ENCODE results near the gene DCLRE1C. TPM values are rescaled to one million over a fixed set of nuclear protein-coding genes. Genes with fewer than 3 reads are reported as not detected.
"Not testable (repeated sequence)": the region's sequence is repeated elsewhere in the genome, so short reads cannot be mapped to it uniquely, and the experiment has no call there.

DCLRE1C gene
- total RNA-seq, 4 donors from 2014 or later = 7.1 to 17.5 (median 13.0) TPM

DNA sequence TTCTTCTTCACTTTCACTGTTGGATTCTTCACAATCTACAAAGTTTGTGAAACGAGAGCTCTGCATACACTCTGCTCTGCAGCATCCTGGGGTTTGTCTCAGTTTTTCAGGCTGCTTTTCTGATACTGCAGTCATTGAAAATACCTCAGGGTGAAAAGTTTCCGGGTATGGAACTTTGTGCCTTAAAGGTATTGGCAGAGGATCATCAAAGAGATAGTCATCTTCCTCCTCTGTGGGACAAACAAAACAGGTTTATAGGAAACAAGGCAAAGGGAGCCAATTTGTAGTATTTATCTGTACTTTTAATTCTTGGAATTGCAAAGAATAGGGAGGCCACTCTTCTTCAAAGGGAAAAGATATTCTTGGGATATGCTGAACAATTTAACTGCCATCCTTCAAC, 44.8 kb downstream of the DCLRE1C start:
- WGBS = 74% methylated on average over 2 of the region's 2 CpGs
- Histone ChIP-seq H3K4me3 (no peak overlapping the region), H3K27me3 (no peaks in the 10 kb centered on the region), H3K27ac (no peak overlapping the region), H3K4me1 (no peaks in the 10 kb centered on the region), H3K9me3 (no peaks in the 10 kb centered on the region), H3K36me3 (peaks cover 57% of the 10 kb centered on the region)
- no peak for DNase-seq (ENCODE audit: low spot score in 2 of 2)
- TF ChIP-seq EP300 (IDR thresholded peaks at IDR 0.05) = no peak
- TF ChIP-seq POLR2A (IDR thresholded peaks at IDR 0.05) = no peak
- TF ChIP-seq POLR2AphosphoS5 (IDR thresholded peaks at IDR 0.05) = no peak
- TF ChIP-seq, protein P1, sequence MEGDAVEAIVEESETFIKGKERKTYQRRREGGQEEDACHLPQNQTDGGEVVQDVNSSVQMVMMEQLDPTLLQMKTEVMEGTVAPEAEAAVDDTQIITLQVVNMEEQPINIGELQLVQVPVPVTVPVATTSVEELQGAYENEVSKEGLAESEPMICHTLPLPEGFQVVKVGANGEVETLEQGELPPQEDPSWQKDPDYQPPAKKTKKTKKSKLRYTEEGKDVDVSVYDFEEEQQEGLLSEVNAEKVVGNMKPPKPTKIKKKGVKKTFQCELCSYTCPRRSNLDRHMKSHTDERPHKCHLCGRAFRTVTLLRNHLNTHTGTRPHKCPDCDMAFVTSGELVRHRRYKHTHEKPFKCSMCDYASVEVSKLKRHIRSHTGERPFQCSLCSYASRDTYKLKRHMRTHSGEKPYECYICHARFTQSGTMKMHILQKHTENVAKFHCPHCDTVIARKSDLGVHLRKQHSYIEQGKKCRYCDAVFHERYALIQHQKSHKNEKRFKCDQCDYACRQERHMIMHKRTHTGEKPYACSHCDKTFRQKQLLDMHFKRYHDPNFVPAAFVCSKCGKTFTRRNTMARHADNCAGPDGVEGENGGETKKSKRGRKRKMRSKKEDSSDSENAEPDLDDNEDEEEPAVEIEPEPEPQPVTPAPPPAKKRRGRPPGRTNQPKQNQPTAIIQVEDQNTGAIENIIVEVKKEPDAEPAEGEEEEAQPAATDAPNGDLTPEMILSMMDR (IDR thresholded peaks at IDR 0.05) = no peak

DNA sequence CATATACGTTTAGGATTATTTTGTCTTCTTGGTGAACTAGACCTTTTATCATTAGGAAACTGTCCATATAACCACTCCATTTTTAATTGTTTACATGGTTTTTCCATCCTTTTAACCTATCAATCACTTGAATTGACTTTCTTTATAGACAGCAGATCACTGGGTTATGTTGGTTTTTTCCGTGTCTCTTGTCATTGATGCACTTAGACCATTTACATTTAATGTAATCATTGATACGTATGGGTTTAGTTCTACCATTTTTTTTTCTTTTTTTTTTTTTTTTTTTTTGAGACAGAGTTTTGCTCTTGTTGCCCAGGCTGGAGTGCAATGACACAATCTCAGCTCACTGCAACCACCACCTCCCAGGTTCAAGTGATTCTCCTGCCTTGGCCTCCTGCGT, 46.3 kb downstream of the DCLRE1C start:
- DNase-seq (ENCODE audit: low spot score in 2 of 2); H3K27me3 ChIP-seq; H3K4me1 ChIP-seq; H3K4me3 ChIP-seq; H3K27ac ChIP-seq; H3K9me3 ChIP-seq: not testable (repeated sequence)
- peaks cover 43% of the 10 kb centered on the region for H3K36me3 ChIP-seq
- 97% methylated on average over 4 of the region's 4 CpGs for WGBS

DNA sequence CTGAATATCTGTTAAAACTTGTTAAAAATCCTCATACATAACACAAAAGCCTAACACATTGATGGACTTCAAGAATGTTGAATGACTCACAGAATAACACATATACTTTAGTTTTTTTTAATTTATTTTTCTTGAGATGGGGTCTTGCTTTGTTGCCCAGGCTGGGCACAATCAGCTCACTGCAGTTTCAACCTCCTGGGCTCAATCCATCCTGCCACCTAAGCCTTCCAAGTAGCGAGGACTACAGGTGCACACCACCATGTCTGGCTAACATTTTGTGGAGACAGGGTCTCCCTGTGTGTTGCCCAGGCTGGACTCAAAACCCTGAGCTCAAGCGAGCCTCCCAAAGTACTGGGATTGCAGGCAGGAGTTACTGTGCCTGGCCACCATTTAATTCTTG, 47.1 kb downstream of the DCLRE1C start:
- Histone ChIP-seq H3K36me3 (peaks cover 40% of the 10 kb centered on the region), H3K4me1 (no peaks in the 10 kb centered on the region), H3K27me3 (no peaks in the 10 kb centered on the region), H3K9me3 (no peaks in the 10 kb centered on the region), H3K27ac (no peak overlapping the region), H3K4me3 (no peak overlapping the region)
- no peak for DNase-seq (ENCODE audit: low spot score in 2 of 2)
- TF ChIP-seq, protein P1 (IDR thresholded peaks at IDR 0.05) = no peak
- no peak for TF ChIP-seq EP300 (IDR thresholded peaks at IDR 0.05)
- TF ChIP-seq POLR2A (IDR thresholded peaks at IDR 0.05) = no peak
- no peak for TF ChIP-seq POLR2AphosphoS5 (IDR thresholded peaks at IDR 0.05)
- 97% methylated on average over 2 of the region's 2 CpGs for WGBS

DNA sequence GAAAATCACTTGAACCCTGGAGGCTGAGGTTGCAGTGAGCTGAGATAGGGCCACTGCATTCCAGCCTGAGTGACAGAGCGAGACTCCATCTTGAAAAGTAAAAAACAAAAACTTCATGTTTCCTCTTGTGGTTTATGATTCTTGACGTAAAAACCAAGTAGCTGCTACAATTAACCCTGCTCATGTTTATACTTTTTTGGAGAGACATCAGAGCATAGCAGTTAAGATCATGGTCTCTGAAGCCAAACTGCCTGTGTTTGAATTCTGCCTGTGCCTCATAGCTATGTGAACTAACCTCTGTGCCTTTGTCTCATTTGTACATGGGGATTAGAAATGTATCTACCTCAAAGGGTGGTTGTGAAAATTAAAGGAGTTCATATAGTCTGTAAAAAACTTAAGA, 48.0 kb downstream of the DCLRE1C start:
- no peaks in the 10 kb centered on the region for H3K4me1 ChIP-seq
- peaks cover 31% of the 10 kb centered on the region for H3K36me3 ChIP-seq
- DNase-seq (ENCODE audit: low spot score in 2 of 2) = no peak
- WGBS = 92% methylated on average over 2 of the region's 2 CpGs
- H3K4me3 ChIP-seq = no peak overlapping the region
- H3K27ac ChIP-seq = no peak overlapping the region
- TF ChIP-seq POLR2A (IDR thresholded peaks at IDR 0.05) (no peak), POLR2AphosphoS5 (IDR thresholded peaks at IDR 0.05) (no peak), EP300 (IDR thresholded peaks at IDR 0.05) (no peak)
- TF ChIP-seq, protein P1 (IDR thresholded peaks at IDR 0.05) = no peak
- no peaks in the 10 kb centered on the region for H3K9me3 ChIP-seq
- no peaks in the 10 kb centered on the region for H3K27me3 ChIP-seq

DNA sequence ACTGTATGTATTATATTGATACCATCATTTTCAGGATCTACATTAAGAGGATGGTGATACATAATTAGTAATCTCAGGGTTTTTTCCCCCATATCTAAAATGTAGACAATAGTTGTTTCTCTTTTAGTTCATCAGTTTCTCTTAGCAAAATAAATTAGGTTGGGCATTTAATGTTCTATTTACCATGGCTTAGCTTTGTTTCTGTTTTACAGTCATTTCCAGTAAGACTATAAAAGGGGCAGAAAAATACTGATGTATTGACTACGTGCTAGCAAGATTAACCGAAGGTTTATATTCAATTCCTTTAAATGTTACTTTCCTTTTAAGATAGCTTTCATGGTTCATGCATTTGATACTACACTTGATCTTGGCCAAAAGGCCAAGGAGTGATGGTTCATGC, 49.0 kb downstream of the DCLRE1C start:
- Histone ChIP-seq H3K4me1 (no peaks in the 10 kb centered on the region), H3K36me3 (peaks cover 28% of the 10 kb centered on the region), H3K4me3 (no peak overlapping the region), H3K27ac (no peak overlapping the region), H3K27me3 (no peaks in the 10 kb centered on the region), H3K9me3 (no peaks in the 10 kb centered on the region)
- TF ChIP-seq POLR2AphosphoS5 (IDR thresholded peaks at IDR 0.05) = no peak
- TF ChIP-seq POLR2A (IDR thresholded peaks at IDR 0.05) = no peak
- TF ChIP-seq, protein P1 (IDR thresholded peaks at IDR 0.05) = no peak
- no peak for TF ChIP-seq EP300 (IDR thresholded peaks at IDR 0.05)
- WGBS = 92% methylated on average over 2 of the region's 2 CpGs
- no peak for DNase-seq (ENCODE audit: low spot score in 2 of 2)

DNA sequence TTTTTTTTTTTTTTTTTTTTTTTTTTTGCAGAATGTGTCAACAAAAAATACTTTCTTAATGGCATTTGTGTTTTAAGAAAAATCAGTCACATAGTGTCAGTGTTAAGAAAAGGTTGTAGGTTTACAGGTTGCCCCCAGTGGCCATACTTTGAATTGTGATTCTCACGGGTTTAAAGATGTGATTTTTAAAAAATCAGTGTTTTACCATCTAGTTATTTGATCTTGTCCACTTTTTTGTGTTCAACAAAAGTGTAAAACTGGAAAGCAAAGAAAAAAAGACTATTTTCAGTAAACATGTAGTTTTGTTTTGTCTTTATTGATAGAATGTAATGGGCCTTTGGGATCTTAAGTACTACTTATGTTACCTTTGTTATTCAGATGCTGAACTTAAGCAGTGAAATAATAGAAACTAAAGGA, 49.6 kb downstream of the DCLRE1C start:
- WGBS = 53% methylated on average over 1 of the region's 1 CpG
- Histone ChIP-seq H3K4me1 (no peaks in the 10 kb centered on the region), H3K9me3 (no peaks in the 10 kb centered on the region), H3K27me3 (no peaks in the 10 kb centered on the region), H3K4me3 (no peak overlapping the region), H3K27ac (no peak overlapping the region), H3K36me3 (peaks cover 24% of the 10 kb centered on the region)
- no peak for TF ChIP-seq EP300 (IDR thresholded peaks at IDR 0.05)
- TF ChIP-seq, protein P1 (IDR thresholded peaks at IDR 0.05) = peak in 1 of 2 donors; percentile 54
- no peak for DNase-seq (ENCODE audit: low spot score in 2 of 2)

Measured in suprapubic skin (tissue), 4 donors.